GM18502 (cell line): ENCODE measurements around the gene SAMD11.
A peak's percentile ranks its signal among the peaks of the same experiment; 100 is the strongest.
"Not testable (repeated sequence)": the region's sequence is repeated elsewhere in the genome, so short reads cannot be mapped to it uniquely, and the experiment has no call there.

Source experiments
- ATAC-seq: cut with Tn5 transposase; IDR thresholded peaks from one replicate; pipeline ENCODE4 v1.9.1; 2021; ENCODE audit warnings: mild to moderate bottlenecking; ENCODE audit not compliant: unreplicated experiment, poor library complexity

SAMD11 gene

DNA sequence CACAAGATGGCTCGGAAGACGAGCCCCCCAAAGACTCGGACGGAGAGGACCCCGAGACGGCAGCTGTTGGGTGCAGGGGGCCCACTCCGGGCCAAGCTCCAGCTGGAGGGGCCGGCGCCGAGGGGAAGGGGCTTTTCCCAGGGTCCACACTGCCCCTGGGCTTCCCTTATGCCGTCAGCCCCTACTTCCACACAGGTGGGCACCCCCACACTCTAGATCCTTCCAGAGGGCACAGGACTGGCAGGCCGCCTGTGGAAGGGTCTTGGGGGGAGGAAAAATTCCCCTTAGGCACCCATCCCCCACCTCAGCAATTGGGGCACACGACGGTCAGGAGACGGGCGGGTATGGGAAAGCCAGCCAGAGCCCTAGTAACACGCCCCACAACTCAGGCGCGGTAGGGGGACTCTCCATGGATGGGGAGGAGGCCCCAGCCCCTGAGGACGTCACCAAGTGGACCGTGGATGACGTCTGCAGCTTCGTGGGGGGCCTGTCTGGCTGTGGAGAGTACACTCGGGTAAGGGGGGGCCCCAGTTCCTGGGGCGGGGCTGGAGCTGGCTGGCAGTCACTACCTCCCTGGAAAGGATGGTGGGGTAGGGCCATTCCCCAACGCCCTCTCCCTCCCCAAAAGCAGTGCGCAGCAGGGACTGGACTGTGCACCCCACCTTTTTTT is 19.3 kb downstream of the SAMD11 start:
- no peak for ATAC-seq

DNA sequence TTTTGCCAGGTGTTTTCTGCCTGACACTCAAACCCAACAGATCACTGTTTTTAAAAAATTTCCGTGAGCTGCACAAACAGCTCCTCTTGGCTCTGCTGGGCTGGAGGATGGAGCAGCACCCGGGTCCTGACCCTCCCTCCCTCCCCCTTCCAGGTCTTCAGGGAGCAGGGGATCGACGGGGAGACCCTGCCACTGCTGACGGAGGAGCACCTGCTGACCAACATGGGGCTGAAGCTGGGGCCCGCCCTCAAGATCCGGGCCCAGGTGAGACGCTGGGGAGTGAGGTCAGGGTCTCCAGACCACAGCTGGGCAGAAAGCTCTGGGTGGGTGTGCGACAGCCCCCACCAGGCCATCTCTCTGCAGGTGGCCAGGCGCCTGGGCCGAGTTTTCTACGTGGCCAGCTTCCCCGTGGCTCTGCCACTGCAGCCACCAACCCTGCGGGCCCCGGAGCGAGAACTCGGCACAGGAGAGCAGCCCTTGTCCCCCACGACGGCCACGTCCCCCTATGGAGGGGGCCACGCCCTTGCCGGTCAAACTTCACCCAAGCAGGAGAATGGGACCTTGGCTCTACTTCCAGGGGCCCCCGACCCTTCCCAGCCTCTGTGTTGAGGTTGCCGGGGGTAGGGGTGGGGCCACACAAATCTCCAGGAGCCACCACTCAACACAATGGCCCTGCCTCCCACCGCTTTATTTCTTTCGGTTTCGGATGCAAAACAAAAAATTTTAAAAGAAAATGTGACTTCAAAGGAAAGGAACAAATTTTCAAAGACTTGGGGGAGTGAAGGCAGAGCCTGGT is 20.0 kb downstream of the SAMD11 start:
- ATAC-seq = no peak

DNA sequence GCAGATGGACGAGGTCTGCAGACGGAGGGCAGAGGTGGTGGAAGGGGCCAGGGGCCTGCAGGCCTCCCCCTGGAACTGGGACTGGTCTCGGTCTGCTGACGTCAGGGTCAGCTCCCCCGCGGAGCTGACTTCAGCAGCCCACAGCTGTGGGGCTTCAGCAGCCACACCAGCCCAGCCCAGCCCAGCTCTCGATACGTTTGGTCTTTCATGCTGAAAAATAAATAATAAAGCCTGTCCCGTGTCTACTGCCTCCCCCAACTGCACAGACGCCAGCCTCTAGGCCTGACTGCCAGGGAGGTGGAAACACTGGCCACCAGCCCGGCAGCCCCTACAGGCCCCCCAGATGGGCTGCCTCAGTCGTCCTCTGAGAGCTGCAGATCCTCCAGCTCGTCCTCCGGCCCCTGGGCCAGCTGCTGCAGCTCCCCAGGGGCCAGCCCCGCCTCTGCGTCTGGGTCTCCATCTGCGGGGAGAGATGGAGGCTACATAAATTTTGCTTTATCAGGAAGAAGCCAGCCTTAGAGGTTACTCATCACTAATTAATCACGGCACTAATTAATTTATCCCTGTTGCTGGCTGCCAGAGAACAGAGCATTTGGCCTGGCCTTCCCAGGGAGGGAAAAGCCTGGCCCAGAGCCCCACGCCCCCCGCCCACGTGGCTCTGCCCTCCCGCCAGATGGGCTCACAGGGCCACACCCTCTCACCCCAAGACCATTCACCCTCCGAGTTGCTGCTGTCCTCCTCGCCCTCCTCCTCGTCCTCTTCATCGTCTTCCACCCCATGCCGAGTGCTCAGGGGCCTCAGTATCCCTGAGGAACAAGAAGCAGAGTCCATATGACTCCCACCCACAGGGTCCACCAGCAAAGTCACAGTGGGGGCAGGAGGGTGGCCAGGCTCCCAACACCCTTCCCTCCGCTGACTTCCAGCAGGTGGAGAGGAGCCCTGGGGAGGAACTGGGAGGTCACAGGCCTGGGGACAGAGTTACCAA is 20.9 kb downstream of the SAMD11 start:
- ATAC-seq = no peak

DNA sequence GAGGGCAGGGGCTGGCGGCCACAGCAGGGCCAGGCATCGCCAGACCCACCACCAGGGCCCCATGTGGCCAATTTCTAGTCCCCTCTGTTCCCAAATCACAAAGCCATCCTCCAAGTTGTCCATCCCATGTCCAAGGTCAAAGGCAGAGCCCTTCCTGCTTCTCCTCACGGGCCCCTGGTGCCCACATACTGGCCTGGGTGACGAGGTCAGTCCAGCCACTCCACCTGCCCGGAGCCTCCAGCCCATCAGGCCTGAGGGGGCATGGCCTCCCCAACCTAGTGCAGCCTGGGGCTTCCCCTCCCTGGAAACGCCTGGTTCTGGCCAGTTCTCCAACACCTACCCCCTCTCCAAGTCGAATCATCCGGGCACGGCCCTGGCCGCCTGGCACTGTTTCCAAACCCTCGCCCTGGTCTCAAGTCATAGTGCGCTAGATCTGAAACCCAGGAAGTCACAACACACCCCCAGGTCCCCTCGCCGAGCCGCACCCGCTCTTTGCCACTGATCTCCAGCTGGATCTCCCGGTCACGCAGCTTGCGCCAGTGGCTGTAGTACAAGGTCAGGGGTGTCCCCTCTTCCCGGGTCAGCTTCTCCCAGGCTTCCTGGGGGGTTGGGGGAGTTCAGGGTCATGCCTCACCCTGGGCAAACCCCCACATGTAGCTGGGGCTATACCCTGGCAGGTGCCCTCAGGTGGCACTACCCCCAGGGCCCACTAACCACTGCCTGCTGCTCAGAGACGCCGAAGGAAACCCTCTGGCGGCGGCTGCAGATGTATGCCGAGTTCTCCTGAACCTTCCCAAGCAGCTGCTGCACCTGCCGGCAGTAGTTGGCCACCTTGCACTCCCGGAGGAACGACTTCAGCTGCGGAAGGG is 22.2 kb downstream of the SAMD11 start:
- ATAC-seq = no peak

DNA sequence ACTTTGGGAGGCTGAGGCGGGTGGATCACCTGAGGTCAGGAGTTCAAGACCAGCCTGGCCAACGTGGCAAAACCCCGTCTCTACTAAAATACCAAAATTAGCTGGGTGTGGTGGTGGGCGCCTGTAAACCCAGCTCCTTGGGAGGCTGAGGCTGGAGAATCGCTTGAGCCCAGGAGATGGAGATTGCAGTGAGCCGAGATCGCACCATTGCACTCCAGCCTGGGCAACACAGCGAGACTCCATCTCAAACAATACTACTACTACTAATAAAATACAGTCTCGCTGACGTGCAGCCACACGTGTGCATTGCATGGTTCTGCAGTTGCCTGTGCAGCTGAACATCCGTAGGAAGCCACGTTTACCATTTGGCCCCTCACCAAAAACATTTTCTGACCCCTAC is 23.1 kb downstream of the SAMD11 start:
- ATAC-seq = not testable (repeated sequence)

DNA sequence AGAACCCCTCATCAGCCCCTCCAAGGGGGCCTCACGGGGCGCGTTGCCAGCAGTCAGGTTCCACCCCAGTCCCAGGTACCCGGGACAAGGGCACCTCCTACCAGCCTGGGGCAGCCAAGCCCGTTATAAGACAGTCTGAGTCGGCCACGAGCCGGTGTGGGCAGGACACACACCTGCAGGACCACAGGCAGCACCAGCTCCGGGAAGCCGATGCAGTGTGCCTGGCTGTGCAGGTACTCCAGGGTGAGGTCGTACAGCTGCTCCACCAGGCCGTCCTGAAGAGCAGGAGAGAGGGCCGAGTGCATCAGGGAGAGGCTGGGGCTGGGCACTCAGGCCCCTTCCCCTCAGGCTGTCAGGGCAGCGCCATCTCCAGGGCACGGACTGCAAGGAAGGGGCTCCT is 24.2 kb downstream of the SAMD11 start:
- no peak for ATAC-seq

DNA sequence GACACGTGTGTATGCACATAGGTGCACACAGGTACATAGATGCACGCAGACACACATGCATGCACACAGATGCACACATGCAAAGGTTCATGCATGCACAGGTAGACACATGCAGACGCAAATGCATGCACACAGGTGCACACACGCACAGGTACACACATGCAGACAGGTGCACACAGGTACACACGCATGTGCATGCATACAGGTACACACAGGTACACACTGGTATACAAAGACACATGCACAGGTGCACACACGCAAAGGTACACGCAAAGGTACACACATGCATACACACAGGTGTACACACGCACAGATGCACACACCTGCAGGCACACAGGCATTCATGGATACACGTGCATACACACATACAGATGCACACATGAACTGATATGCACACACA is 26.5 kb downstream of the SAMD11 start:
- ATAC-seq = no peak

DNA sequence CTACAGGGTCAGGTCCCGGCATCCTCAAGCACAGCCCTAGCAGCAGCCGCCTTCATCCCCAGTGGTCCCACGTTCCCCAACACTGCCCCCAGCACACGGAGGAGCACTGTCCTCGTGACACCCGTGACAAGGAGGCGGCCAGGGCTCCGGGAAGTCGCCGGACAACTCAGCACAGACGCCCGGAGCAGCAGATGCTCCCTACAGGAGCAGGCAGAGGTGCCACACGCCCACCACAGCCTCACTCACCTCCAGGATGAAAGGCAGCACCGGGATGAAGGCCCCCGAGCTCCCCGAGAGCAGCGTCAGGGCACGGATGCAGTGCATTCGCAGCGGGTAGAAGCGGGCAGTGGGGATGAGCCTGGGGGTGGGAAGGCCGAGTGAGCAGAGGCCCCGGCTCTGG is 27.2 kb downstream of the SAMD11 start:
- ATAC-seq = no peak

DNA sequence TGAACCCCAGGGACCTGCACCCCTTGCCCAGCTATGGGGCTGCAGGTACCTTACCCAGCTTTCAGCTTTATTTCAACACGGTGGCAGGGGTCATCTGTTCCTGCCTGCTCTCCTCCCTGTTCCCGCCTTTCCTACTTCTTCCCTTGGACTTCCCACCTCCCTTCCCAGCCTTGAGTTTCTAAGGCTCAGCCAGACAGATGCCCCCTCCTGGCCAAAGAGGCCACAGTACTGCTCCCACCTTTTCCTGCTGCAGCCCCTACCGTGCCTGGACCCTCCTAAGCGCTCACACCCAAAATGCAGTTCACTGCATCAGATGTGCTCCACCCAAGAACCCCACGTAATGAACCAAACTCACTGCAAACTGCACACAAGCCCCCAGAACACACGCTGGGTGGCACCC is 27.6 kb downstream of the SAMD11 start:
- no peak for ATAC-seq

DNA sequence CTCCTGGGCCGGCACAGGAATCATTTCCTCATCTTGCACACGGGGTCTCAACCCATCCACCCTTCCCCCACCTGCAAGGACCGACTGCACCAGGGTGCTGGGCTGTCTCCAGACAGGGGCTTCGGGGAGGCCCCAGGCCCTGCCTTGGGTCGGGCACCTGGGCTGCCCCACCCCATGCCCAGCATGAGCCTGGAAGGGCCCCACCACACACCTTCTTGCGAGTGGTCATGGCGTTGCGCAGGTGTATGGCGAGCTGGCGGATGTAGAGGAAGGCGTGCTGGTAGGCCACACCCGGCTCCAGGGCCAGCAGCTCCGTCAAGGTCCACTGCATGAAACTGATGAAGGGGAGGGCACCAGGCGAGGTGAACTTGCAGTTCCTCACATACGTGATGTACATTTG is 28.5 kb downstream of the SAMD11 start:
- no peak for ATAC-seq

DNA sequence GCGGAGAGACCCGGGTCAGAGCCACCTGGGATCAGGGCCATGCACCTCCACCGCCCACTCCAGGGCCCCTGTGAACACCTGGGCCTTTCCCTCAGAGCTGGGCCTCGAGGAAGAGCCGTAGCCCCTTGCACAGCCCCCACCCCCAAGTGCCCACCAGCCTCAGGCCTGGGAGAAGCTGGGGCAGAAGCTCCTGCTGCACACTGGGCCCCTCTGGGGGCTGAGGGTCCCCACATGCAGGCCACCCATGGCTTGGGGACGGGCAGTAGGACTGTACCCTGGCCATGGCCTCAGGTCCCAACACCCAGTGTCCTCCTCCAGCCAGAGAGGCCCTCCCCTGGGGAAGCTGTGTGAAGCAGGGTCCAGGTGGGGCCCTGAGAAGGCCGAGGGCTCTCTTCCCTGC is 28.9 kb downstream of the SAMD11 start:
- no peak for ATAC-seq

DNA sequence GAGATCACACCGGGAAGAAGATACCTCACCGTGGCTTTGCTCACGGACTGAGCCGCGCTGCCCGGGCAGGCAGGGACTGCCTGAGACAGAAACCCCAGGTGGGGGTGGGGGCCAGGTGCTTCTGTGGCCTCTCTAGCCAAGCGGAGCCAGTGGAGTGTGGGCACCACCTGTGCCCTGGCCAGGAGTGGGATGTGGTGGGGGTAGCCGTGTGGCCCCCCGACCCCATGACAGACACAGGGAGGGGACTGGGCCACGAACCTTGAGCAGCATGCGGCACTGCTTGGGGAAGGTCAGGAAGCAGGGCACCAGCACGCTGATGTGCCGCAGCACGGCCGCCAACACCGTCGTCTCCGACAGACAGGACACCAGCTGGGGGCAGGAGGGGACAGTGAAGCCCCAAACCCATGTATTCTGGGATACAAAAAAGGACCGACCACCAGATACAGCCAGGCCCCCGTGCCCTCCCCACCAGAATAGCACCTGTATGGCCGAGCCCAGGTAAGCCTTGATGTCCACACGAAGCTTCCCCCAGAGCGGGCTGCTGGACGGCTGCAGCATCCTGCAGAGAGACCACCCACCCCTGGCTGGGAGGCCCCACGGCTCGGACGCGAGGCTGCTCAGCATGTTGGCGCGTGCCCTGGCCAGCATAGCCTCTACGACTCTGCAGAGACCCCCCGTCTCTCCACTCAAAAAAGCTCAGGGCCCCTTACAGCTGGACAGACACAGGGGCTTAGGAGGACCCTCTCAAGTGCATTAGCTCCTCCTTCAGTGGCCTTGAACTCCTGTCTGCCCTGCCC is 30.0 kb downstream of the SAMD11 start:
- ATAC-seq = no peak

DNA sequence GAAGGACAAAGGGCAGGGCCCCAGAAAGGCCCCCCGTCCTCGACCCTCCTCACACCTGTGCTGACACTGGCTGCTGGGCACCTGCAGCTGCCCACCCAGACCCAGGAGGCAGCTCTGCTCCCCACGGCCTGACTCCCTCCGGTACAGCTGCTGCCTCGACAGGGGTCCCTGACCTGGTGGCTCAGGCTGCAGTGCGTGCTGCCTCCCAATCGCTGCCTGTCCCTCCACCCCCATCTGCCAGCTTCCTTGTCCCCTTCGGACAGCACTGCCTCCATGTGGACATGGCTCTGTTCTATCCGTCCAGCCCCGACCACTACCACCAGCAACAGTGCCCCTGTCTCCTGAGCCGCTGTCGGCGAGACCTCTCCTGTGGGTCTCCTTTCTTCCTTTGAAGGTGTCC is 31.2 kb downstream of the SAMD11 start:
- ATAC-seq = no peak

DNA sequence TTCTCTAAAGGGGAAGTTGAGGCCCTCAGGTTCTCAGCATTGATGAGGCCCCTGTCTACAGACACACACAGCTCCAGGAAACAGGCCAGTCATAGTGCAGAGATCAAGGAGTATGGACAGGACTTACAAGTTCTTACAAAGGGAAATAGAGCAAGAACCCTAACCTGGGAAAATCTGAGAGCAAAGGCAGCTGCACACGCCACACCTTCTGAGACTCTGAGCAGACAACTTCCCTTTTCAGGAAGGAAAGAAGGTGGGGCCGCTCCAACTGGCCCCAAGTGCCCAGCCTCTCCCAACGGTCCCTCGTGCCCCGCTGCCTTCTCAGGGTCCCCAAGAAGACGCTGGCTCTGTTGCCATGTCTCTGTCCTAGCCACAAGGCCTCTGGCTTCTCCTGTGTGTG is 31.8 kb downstream of the SAMD11 start:
- no peak for ATAC-seq

DNA sequence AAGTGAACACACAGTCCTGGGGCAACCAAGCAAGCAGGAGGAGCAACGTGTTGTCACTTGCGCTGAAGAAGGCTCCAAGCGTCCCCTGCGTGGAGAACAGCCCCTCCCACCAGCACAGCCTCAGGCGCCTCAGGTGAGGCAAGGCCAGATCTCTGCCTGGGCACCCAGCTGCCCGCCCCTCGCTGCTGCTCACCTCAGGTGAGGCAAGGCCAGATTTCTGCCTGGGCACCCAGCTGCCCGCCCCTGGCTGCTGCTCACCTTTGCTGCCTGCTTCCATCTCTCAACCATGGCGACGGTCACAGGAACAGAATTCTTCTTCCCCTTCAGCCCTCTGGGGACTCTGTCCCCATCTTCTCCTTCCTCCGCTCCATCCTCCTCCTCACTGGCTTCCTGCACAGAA is 32.9 kb downstream of the SAMD11 start:
- no peak for ATAC-seq

DNA sequence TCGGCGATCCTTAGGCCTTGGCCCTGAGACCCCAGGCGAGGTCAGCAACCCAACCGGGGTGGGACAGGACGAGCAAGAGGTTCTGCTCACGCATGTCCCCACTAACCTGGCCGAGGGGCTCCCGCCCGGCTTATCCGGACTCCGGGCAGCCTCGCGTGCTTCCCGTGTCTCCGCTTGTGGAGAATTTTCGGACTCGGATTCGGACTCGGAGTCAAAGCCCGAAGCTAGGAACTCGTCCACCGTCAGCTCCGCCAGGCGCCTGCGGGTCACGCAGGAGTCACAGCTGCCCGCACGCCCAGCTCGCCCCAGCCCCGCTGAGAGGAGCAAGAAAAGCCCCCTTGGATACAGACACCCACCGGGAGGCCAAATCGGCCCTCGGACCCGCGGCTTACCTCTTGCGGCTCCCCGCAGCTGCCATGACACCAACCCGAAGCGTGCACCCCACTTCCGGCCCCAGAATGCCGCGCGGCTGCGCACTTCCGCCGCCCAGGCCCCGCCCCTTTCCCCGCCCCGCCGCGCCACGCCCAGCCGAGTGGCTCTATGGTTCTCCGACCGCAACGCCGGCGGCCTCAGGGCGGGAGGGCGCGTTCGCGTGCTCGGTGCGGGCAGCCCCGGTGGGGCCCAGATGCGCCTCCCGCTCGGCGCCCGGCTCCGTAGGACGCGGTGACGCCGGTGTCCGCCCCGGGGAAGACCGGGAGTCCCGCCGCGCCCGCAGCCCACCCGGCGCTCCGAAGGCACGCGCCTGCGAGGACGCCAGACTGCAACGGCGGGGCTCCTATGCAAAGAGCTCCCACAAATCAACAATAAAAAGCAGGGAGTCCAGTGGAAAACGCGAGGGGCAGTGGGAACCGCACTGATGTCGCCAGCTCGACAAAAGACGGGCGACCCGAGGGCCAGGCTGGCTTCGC is 35.4 kb downstream of the SAMD11 start, which contains the start of gene NOC2L:
Gene NOC2L, minus strand, starts transcription at position 434 of the 908 bp plus-strand sequence. Its CDS starts 16 bp downstream, at position 418.
- ATAC-seq = peak; percentile 78

DNA sequence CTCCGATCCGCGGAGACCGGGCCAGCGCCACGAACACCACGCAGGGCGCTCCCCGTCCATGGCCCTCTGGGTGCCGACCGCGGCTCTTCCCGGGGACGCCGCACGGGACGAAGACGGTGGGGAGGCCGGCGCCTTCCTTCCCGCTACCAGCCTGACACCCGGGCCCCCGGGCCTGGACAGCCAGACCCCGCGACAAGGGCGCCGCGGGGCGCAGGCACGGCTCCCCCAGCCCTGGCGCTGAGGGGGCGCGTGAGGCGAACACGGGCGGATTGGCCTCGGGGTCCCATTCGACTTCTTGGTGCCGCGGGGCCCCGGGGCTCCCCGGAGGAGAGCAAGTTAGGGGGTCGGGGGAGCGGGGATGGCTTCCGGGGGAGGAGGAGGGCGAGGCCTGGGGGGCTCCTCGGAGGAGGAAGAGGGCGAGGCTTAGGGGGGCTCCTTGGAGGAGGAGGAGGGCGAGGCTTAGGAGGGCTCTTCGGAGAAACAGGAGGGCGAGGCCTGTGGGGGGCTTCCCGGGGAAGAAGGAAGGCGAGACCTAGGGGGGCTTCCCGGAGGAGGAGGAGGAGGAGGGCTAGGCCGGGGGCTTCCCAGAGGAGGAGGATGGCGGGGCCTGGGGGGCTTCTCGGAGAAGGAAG is 36.1 kb downstream of the SAMD11 start:
- no peak for ATAC-seq
